Right hindlimb (tissue), 1 donor: ENCODE measurements around the gene KCTD5.
"Not testable (repeated sequence)": the region's sequence is repeated elsewhere in the genome, so short reads cannot be mapped to it uniquely, and the experiment has no call there.

Experiments
- DNase-seq: peaks from one replicate; pipeline ENCODE4 v3.0.0-alpha.2; 2018

The KCTD5 gene

GRCh38 chr16:2682209-2683021 lies at the start of gene KCTD5:
Gene KCTD5 (plus strand): TSS chr16:2682523. CDS start chr16:2682549, 26 bp downstream.
- DNase-seq: peak; percentile 97

- not testable (repeated sequence) for DNase-seq
These were observed 43.1 kb upstream of the KCTD5 start for GRCh38 chr16:2639071-2639721.

GRCh38 chr16:2639722-2640072 lies 42.6 kb upstream of the KCTD5 start:
- not testable (repeated sequence) for DNase-seq

GRCh38 chr16:2642561-2642960 lies 39.8 kb upstream of the KCTD5 start:
- not testable (repeated sequence) for DNase-seq

- DNase-seq: not testable (repeated sequence)
These were observed 37.4 kb upstream of the KCTD5 start for GRCh38 chr16:2644754-2645453.

GRCh38 chr16:2651268-2651871 lies 31.0 kb upstream of the KCTD5 start:
- not testable (repeated sequence) for DNase-seq

GRCh38 chr16:2653915-2654314 lies 28.4 kb upstream of the KCTD5 start:
- not testable (repeated sequence) for DNase-seq

- DNase-seq: not testable (repeated sequence)
These were observed 27.4 kb upstream of the KCTD5 start for GRCh38 chr16:2654949-2655348.

GRCh38 chr16:2656985-2657384 lies 25.3 kb upstream of the KCTD5 start:
- DNase-seq: no peak

- not testable (repeated sequence) for DNase-seq
These were observed 24.5 kb upstream of the KCTD5 start for GRCh38 chr16:2657803-2658202.

- DNase-seq: not testable (repeated sequence)
These were observed 22.8 kb upstream of the KCTD5 start for GRCh38 chr16:2659560-2659959.

GRCh38 chr16:2660014-2660662 lies 22.2 kb upstream of the KCTD5 start:
- DNase-seq: not testable (repeated sequence)

GRCh38 chr16:2660755-2661373 lies 21.5 kb upstream of the KCTD5 start:
- DNase-seq: not testable (repeated sequence)

- DNase-seq: no peak
These were observed 18.5 kb upstream of the KCTD5 start for GRCh38 chr16:2663553-2664546.

- DNase-seq: no peak
These were observed 17.7 kb upstream of the KCTD5 start for GRCh38 chr16:2664574-2664982.

- DNase-seq: not testable (repeated sequence)
These were observed 15.7 kb upstream of the KCTD5 start for GRCh38 chr16:2666671-2667070.

- not testable (repeated sequence) for DNase-seq
These were observed 12.7 kb upstream of the KCTD5 start for GRCh38 chr16:2669587-2669986.

- peak; percentile 59 for DNase-seq
These were observed 12.3 kb upstream of the KCTD5 start for GRCh38 chr16:2670017-2670416.

- DNase-seq: not testable (repeated sequence)
These were observed 11.1 kb upstream of the KCTD5 start for GRCh38 chr16:2671193-2671592.

GRCh38 chr16:2671741-2672140 lies 10.6 kb upstream of the KCTD5 start:
- DNase-seq: no peak
